Body of pancreas (tissue), 4 donors: ENCODE measurements around the gene SPATS2L. TPM values are rescaled to one million over a fixed set of nuclear protein-coding genes. Genes with fewer than 3 reads are reported as not detected.
"Not testable (repeated sequence)": the region's sequence is repeated elsewhere in the genome, so short reads cannot be mapped to it uniquely, and the experiment has no call there.

Experiments
- ATAC-seq: fragments of 150-250 bp; one replicate; pipeline ENCODE4 v1.9.1; 2016
- DNase-seq, 4 donors: peaks; one replicate each; pipeline ENCODE4 v3.0.0-alpha.2; 2019
- H3K27ac ChIP-seq, 4 donors: fragments of 200-600 bp; sonication (generic); 1 replicate in 3 of 4; 2 replicates in 1 of 4; pipeline versions ENCODE4 v1.5.1 to v1.6.1; 2016 to 2019; ENCODE audit warnings: mild to moderate bottlenecking in 1 of 4, mixed read lengths in 1 of 4, moderate library complexity in 1 of 4
- H3K27me3 ChIP-seq, 2 donors: fragments of 200-600 bp; sonication (generic); one replicate each; pipeline ENCODE4 v1.6.0; 2016; ENCODE audit warnings: mild to moderate bottlenecking in 1 of 2
- H3K36me3 ChIP-seq, 2 donors: fragments of 200-600 bp; sonication (generic); replicated peaks in 1 of 2; 2 replicates each; pipeline ENCODE4 v1.5.1; 2016; ENCODE audit warnings: low read depth in 2 of 2; ENCODE audit not compliant: insufficient read depth in 1 of 2
- H3K4me1 ChIP-seq: fragments of 200-600 bp; sonication (generic); one replicate; pipeline ENCODE4 v1.6.0; 2016
- H3K4me3 ChIP-seq, 2 donors: fragments of 200-600 bp; sonication (generic); 1 replicate in 1 of 2; 2 replicates in 1 of 2; pipeline ENCODE4 v1.5.1; 2016 to 2019
- H3K9me3 ChIP-seq, 3 donors: fragments of 200-600 bp; sonication (generic); 1 replicate in 2 of 3; 2 replicates in 1 of 3; pipeline ENCODE4 v1.5.1; 2016
- POLR2A ChIP-seq, 3 donors: fragments of 450-650 bp; IDR thresholded peaks; one replicate each; pipeline ENCODE4 v1.6.1; 2016; ENCODE audit warnings: antibody characterized with exemption in 3 of 3, mild to moderate bottlenecking in 2 of 3
- WGBS, 2 donors: methylation state at CpG; one replicate each; pipeline ENCODE4 v1.1.5; 2017; 5-methylcytosine and 5-hydroxymethylcytosine counted together
- intact Hi-C: fragments of 100-400 bp; cut with DNase I; formaldehyde crosslinking; loops from one replicate; pipeline ENCODE4 v1.15.1; 2023
- total RNA-seq, 2 donors: library from RNA; depleted of rRNA; stranded (reverse); fragments of >200 nt; gene quantifications; one replicate each; pipeline ENCODE4 v1.1.0, GENCODE V29; 2016
- TF ChIP-seq, protein P1 (sequence below), 7 experiments: fragments of 450-650 bp in 4 of 7; fragments of 200-600 bp in 3 of 7; sonication (generic) in 3 of 7; IDR thresholded peaks; one replicate each; pipeline ENCODE4 v1.5.1; 2016 to 2019; ENCODE audit warnings: antibody characterized with exemption in 7 of 7

The SPATS2L gene
- total RNA-seq, 2 donors from 2014 or later: 39.2 to 49.8 TPM

DNA sequence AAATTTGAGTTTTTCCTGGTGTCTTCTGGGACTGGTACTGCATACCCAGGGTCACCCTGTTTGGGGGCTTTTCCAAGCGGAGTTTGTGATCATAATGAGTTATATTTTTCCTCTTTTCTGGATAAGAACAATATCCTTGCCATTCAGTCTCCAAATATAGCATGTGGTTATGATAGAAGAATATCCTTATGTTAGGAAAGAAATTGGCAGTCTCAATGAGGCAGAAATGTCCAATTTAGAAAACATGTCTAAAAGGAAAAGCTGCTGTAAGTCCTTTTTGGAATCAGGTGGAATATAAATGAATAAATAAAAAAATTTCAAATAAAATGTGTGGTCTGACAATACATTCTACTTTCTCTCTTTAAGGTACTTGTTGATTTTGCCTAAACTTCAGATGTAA, 36.2 kb downstream of the SPATS2L start:
- TF ChIP-seq POLR2A (IDR thresholded peaks at IDR 0.05): no peak
- TF ChIP-seq, protein P1, sequence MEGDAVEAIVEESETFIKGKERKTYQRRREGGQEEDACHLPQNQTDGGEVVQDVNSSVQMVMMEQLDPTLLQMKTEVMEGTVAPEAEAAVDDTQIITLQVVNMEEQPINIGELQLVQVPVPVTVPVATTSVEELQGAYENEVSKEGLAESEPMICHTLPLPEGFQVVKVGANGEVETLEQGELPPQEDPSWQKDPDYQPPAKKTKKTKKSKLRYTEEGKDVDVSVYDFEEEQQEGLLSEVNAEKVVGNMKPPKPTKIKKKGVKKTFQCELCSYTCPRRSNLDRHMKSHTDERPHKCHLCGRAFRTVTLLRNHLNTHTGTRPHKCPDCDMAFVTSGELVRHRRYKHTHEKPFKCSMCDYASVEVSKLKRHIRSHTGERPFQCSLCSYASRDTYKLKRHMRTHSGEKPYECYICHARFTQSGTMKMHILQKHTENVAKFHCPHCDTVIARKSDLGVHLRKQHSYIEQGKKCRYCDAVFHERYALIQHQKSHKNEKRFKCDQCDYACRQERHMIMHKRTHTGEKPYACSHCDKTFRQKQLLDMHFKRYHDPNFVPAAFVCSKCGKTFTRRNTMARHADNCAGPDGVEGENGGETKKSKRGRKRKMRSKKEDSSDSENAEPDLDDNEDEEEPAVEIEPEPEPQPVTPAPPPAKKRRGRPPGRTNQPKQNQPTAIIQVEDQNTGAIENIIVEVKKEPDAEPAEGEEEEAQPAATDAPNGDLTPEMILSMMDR (IDR thresholded peaks at IDR 0.05): no peak
- WGBS, 2 donors: 86 to 100% methylated on average over 1 of the region's 1 CpG
- intact Hi-C loops: no loop called here
- ATAC-seq (no peak), DNase-seq (no peak)
- Histone ChIP-seq H3K27me3 (no peaks in the 10 kb centered on the region), H3K36me3 (no peaks in the 10 kb centered on the region), H3K4me1 (peaks cover 15% of the 10 kb centered on the region), H3K9me3 (no peaks in the 10 kb centered on the region), H3K4me3 (no peak overlapping the region), H3K27ac (no peak overlapping the region)

DNA sequence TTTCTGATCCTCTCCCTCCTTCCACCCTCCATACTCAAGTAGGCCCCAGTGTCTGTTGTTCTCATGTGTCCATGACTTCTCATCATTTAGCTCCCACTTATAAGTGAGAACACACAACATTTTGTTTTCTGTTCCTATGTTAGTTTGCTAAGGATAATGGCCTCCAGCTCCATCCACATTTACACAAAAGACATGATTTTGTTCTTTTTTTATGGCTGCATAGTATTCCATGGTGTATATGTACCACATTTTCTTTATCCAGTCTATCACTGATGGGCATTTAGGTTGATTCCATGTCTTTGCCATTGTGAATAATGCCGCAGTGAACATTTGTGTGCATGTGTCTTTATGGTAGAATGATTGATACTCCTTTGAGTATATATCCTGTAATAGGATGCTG, 37.7 kb downstream of the SPATS2L start:
- intact Hi-C loops: not testable (repeated sequence)

DNA sequence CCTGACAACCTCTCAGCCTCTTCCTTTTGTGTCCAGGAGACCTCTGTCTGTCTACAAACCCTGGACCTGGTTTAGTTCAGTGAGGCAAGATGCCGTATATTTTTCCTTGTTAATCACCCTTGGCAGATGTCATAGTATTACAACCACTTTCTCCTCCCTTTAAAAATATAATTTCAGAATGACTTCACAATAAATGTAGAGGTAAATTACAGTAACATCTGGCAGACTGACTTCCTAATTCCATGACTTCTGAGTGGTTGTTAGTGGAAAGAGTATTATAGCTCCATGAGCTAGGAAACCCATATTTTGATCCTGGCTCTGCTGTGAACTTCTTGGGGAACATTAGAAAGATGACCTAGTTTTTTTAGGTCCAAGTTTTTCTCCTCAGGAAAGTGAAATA, 39.5 kb downstream of the SPATS2L start:
- no peak for ATAC-seq
- 76 to 86% methylated on average over 1 of the region's 1 CpG for WGBS, 2 donors
- no peaks in the 10 kb centered on the region for H3K27me3 ChIP-seq
- H3K9me3 ChIP-seq: no peaks in the 10 kb centered on the region
- H3K4me1 ChIP-seq: no peaks in the 10 kb centered on the region
- TF ChIP-seq POLR2A (IDR thresholded peaks at IDR 0.05): no peak
- TF ChIP-seq, protein P1 (IDR thresholded peaks at IDR 0.05): no peak
- DNase-seq: no peak
- no peaks in the 10 kb centered on the region for H3K36me3 ChIP-seq
- no peak overlapping the region for H3K27ac ChIP-seq
- intact Hi-C loops: no loop called here
- no peak overlapping the region for H3K4me3 ChIP-seq

More for the DNA sequence above, 37.7 kb downstream of the SPATS2L start:
- not testable (repeated sequence) for H3K9me3 ChIP-seq, DNase-seq, H3K27ac ChIP-seq, H3K4me1 ChIP-seq, ATAC-seq, H3K36me3 ChIP-seq, H3K27me3 ChIP-seq, H3K4me3 ChIP-seq
- WGBS, 2 donors: 91 to 96% methylated on average over 1 of the region's 1 CpG

DNA sequence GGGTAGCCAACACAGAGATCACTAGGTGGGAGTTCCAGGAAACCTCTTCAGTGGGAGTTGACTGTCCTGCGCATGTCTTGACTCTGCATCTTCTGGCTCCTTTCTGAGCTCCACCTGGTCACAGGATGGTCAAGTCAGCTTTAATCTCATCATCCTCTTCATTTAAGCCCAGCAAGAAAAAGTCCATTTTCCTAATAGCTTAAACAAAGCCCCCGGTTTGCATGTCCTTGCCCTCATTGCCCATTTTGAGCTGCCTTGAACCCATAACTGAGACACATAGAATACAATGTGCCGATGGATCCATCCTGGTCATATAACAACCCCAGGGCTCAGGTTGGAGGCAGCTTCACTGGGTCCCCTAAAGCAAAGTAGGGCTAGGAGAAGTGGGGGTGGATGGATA, 40.8 kb downstream of the SPATS2L start:
- no peaks in the 10 kb centered on the region for H3K4me1 ChIP-seq
- no peak for ATAC-seq
- TF ChIP-seq, protein P1 (IDR thresholded peaks at IDR 0.05): no peak
- no peak for TF ChIP-seq POLR2A (IDR thresholded peaks at IDR 0.05)
- WGBS, 2 donors: 94 to 97% methylated on average over 3 of the region's 3 CpGs
- intact Hi-C loops: no loop called here
- no peaks in the 10 kb centered on the region for H3K27me3 ChIP-seq
- no peaks in the 10 kb centered on the region for H3K36me3 ChIP-seq
- DNase-seq: no peak
- no peak overlapping the region for H3K27ac ChIP-seq
- no peaks in the 10 kb centered on the region for H3K9me3 ChIP-seq
- no peak overlapping the region for H3K4me3 ChIP-seq

DNA sequence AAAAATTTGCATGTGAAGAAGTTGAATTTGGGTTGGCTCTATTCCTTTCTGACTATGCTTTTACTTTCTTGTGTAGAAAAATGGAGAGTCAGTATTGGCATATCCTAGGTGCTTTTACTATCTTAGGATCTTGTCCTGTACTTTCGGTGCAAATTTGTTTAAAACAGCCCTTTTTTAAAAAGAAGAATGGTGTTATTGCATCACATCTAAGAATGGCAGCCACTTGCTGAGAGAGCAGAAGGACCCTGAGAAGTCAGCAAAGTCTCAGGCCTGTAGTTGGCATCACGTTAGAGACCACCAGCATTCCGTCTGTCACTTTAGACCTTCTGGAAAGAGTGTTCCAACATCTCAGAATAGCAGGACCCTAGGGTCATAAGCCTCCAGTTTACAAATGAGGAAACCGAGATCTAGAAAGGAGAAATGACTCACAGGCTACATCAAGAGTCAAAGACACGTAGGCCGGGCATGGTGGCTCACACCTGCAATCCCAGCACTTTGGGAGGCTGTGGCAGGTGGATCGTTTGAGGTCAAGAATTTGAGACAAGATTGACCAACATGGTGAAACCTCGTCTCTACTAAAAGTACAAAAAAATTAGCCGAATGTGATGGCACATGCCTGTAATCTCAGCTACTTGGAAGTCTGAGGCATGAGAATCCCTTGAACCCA, 42.5 kb downstream of the SPATS2L start:
- H3K36me3 ChIP-seq: no peaks in the 10 kb centered on the region
- no peak for ATAC-seq
- TF ChIP-seq, protein P1 (IDR thresholded peaks at IDR 0.05): no peak
- TF ChIP-seq POLR2A (IDR thresholded peaks at IDR 0.05): no peak
- no peaks in the 10 kb centered on the region for H3K27me3 ChIP-seq
- no peak overlapping the region for H3K4me3 ChIP-seq
- intact Hi-C loops: no loop called here
- 96 to 97% methylated on average over 9 of the region's 9 CpGs for WGBS, 2 donors
- DNase-seq: no peak
- H3K9me3 ChIP-seq: no peaks in the 10 kb centered on the region
- no peak overlapping the region for H3K27ac ChIP-seq
- peaks cover 17% of the 10 kb centered on the region for H3K4me1 ChIP-seq
